Measurements from ENCODE around the gene PHAF1. TPM values are rescaled to one million over a fixed set of nuclear protein-coding genes. Genes with fewer than 3 reads are reported as not detected.

PHAF1 gene
- total and polyA plus RNA-seq, 2 of the 8 experiments (the other 6 are each of a cell fraction or from before 2014, with no cell fraction given) = 18.6 to 26.4 TPM

GRCh38 chr16:67193536-67193935 lies 83.8 kb downstream of the PHAF1 start:
- no peak overlapping the region for H3K23ac ChIP-seq (ENCODE audit: insufficient read length)
- no peak overlapping the region for H2AK5ac ChIP-seq (ENCODE audit: low read depth, low read length)
- H4K20me1 ChIP-seq (replicated peaks in 1 of 2; ENCODE audit: control insufficient read depth in 1 of 2, insufficient read depth in 2 of 2, low read length in 2 of 2) = peaks cover 5 to 29% of the 10 kb centered on the region in 2 experiments
- no peak overlapping the region for H4K91ac ChIP-seq (replicated peaks; ENCODE audit: insufficient read length, low read length)
- no peak overlapping the region for H3K4ac ChIP-seq (replicated peaks; ENCODE audit: insufficient read length, low read depth, low read length)
- H3K27ac ChIP-seq (ENCODE audit: low read depth, low read length) = no peak overlapping the region
- no peak overlapping the region for H4K8ac ChIP-seq (ENCODE audit: extremely low read depth, insufficient read depth, low read length)
- H3K56ac ChIP-seq (replicated peaks; ENCODE audit: insufficient read length, low read depth, low read length) = no peak overlapping the region
- peak overlapping the region; percentile 93 to 94; a peak in 3 of 4 replicates for H3K4me2 ChIP-seq (ENCODE audit: insufficient read depth in 1 of 2, low read depth in 2 of 2, low read length in 2 of 2)
- H2BK5ac ChIP-seq (ENCODE audit: low read depth, low read length) = no peak overlapping the region
- H3K27me3 ChIP-seq (replicated peaks in 1 of 4; ENCODE audit: control insufficient read depth in 3 of 4, extremely low read depth in 1 of 4, insufficient read depth in 3 of 4, low read length in 3 of 4) = no peaks in the 10 kb centered on the region
- ChIA-PET POLR2A (ENCODE audit: partially characterized antibody) (interaction anchor here (1.2 to 1.4 kb wide), 4 partner anchors 15 to 42 kb away, joined by 3 to 4 read pairs (median 3); partner anchors contain the start of gene B3GNT9), CTCF (ENCODE audit: partially characterized antibody) (interaction anchor here (1.2 to 8.7 kb wide), 9 partner anchors 9 to 248 kb away, joined by 3 to 111 read pairs (median 5); no protein-coding TSS in a partner anchor)
- peaks cover 18 to 44% (median 34%) of the 10 kb centered on the region in 4 experiments for H3K36me3 ChIP-seq (ENCODE audit: control insufficient read depth in 2 of 4, insufficient read depth in 4 of 4, low read length in 3 of 4)
- H2AFZ ChIP-seq (ENCODE audit: low read length) = no peak overlapping the region
- peaks cover 10% of the 10 kb centered on the region for H3K79me1 ChIP-seq (ENCODE audit: low read depth, low read length)
- H4K5ac ChIP-seq (ENCODE audit: insufficient read length, low read depth, low read length) = no peak overlapping the region
- H3K18ac ChIP-seq (ENCODE audit: extremely low read depth, low read length) = no peak overlapping the region
- H3K4me1 ChIP-seq (replicated peaks in 1 of 4; ENCODE audit: control insufficient read depth in 3 of 4, insufficient read depth in 4 of 4, low read length in 3 of 4) = peaks cover 0 to 12% (median 7%) of the 10 kb centered on the region in 4 experiments; a peak in 5 of 7 replicates
- no peak overlapping the region for H2BK120ac ChIP-seq (replicated peaks; ENCODE audit: low read depth, low read length)
- H3K9ac ChIP-seq (replicated peaks in 1 of 4; ENCODE audit: extremely low read depth in 1 of 4, low read depth in 3 of 4, low read length in 3 of 4) = no peak overlapping the region
- no peak overlapping the region for H2BK20ac ChIP-seq (ENCODE audit: low read length)
- no peaks in the 10 kb centered on the region for H3K9me3 ChIP-seq (ENCODE audit: insufficient read depth in 2 of 2, low read depth in 1 of 2, low read length in 1 of 2)
- H2BK15ac ChIP-seq (ENCODE audit: low read length) = no peak overlapping the region
- no peak for FAIRE-seq
- H3K23me2 ChIP-seq (ENCODE audit: low read depth, low read length) = peaks cover 7% of the 10 kb centered on the region
- DNase-seq (ENCODE audit: low read depth in 1 of 2, low spot score in 2 of 2) = no peak
- no peak overlapping the region for H2BK12ac ChIP-seq (ENCODE audit: low read depth, low read length)
- peaks cover 8 to 17% of the 10 kb centered on the region in 2 experiments for H3K79me2 ChIP-seq (ENCODE audit: control insufficient read depth in 1 of 2, insufficient read depth in 2 of 2, low read length in 2 of 2)
- no peak overlapping the region for H3K14ac ChIP-seq (ENCODE audit: insufficient read length)
- H3K4me3 ChIP-seq (ENCODE audit: extremely low read depth in 1 of 4, insufficient read depth in 2 of 4, low read depth in 3 of 4, low read length in 4 of 4) = peak overlapping the region in 2 of 4 experiments; percentile 98 to 99; a peak in 3 of 8 replicates
- TF ChIP-seq KDM5A (IDR thresholded peaks at IDR 0.05; ENCODE audit: low read length) (no peak), BACH1 (IDR thresholded peaks at IDR 0.05; ENCODE audit: low read length) (no peak), JUN (IDR thresholded peaks at IDR 0.05; ENCODE audit: low read depth, low read length) (no peak), MAX (IDR thresholded peaks at IDR 0.05) (no peak), GTF2F1 (IDR thresholded peaks at IDR 0.05; ENCODE audit: borderline replicate concordance, low read depth, low read length) (no peak), HDAC2 (IDR thresholded peaks at IDR 0.05; ENCODE audit: borderline replicate concordance in 1 of 2, low read depth in 2 of 2, low read length in 2 of 2) (no peak), YY1 (IDR thresholded peaks at IDR 0.05; ENCODE audit: low read depth, low read length) (no peak), RBBP5 (IDR thresholded peaks at IDR 0.05; ENCODE audit: borderline replicate concordance, low read depth, low read length) (no peak), CREB1 (IDR thresholded peaks at IDR 0.05) (no peak), CBX5 (IDR thresholded peaks at IDR 0.05; ENCODE audit: low read depth, low read length) (no peak), SRF (IDR thresholded peaks at IDR 0.05; ENCODE audit: low read depth, low read length) (no peak), EZH2 (IDR thresholded peaks at IDR 0.05; ENCODE audit: low read depth, low read length, severe bottlenecking) (no peak)

Data from H1 (cell line).